CD4-positive, alpha-beta T cell treated with Interleukin-6 at 100 ng/mL for 8 hours (primary cell): Measurements from ENCODE around the gene UGT1A9.
"Not testable (repeated sequence)": the region's sequence is repeated elsewhere in the genome, so short reads cannot be mapped to it uniquely, and the experiment has no call there.

Source experiments
- DNase-seq: peaks from one replicate; pipeline ENCODE4 v3.0.0-alpha.2; 2020; ENCODE audit warnings: mixed read lengths, low spot score

UGT1A9 gene

GRCh38 chr2:233671290-233672161 lies at the start of gene UGT1A9:
Gene UGT1A9, plus strand, starts transcription at chr2:233671898. Its CDS starts 37 bp downstream, at chr2:233671935.
- DNase-seq = no peak

GRCh38 chr2:233627331-233628025 lies 44.2 kb upstream of the UGT1A9 start:
- DNase-seq = no peak

- not testable (repeated sequence) for DNase-seq
These were observed 35.4 kb upstream of the UGT1A9 start, which contains the start of gene UGT1A10 for GRCh38 chr2:233636306-233636705. Gene UGT1A10, plus strand, starts transcription at chr2:233636448. Its CDS starts 75 bp downstream, at chr2:233636523.

GRCh38 chr2:233638836-233639235 lies 32.9 kb upstream of the UGT1A9 start:
- no peak for DNase-seq

- no peak for DNase-seq
These were observed 31.8 kb upstream of the UGT1A9 start for GRCh38 chr2:233639860-233640259.

GRCh38 chr2:233643128-233643527 lies 28.6 kb upstream of the UGT1A9 start:
- no peak for DNase-seq

GRCh38 chr2:233646033-233646432 lies 25.7 kb upstream of the UGT1A9 start:
- not testable (repeated sequence) for DNase-seq

- DNase-seq = no peak
These were observed 20.7 kb upstream of the UGT1A9 start for GRCh38 chr2:233650981-233651380.

- no peak for DNase-seq
These were observed 20.3 kb upstream of the UGT1A9 start for GRCh38 chr2:233651430-233651829.

- DNase-seq = no peak
These were observed 17.2 kb upstream of the UGT1A9 start for GRCh38 chr2:233654501-233654900.

GRCh38 chr2:233655043-233655442 lies 16.7 kb upstream of the UGT1A9 start:
- no peak for DNase-seq

- not testable (repeated sequence) for DNase-seq
These were observed 15.8 kb upstream of the UGT1A9 start for GRCh38 chr2:233655943-233656342.

GRCh38 chr2:233656443-233656842 lies 15.3 kb upstream of the UGT1A9 start:
- no peak for DNase-seq

- no peak for DNase-seq
These were observed 13.1 kb upstream of the UGT1A9 start for GRCh38 chr2:233658610-233659009.

GRCh38 chr2:233663911-233664310 lies 7.8 kb upstream of the UGT1A9 start:
- DNase-seq = no peak

GRCh38 chr2:233668605-233669260 lies 3.0 kb upstream of the UGT1A9 start:
- DNase-seq = no peak

GRCh38 chr2:233672886-233673285 lies 1.2 kb downstream of the UGT1A9 start:
- no peak for DNase-seq

GRCh38 chr2:233673896-233674295 lies 2.2 kb downstream of the UGT1A9 start:
- no peak for DNase-seq

GRCh38 chr2:233674314-233674713 lies 2.6 kb downstream of the UGT1A9 start:
- no peak for DNase-seq

GRCh38 chr2:233674995-233675394 lies 3.3 kb downstream of the UGT1A9 start:
- no peak for DNase-seq

- DNase-seq = no peak
These were observed 4.3 kb downstream of the UGT1A9 start for GRCh38 chr2:233676046-233676445.

- no peak for DNase-seq
These were observed 7.5 kb downstream of the UGT1A9 start for GRCh38 chr2:233679196-233679595.
